ENCODE data around the gene MAGI1. TPM values are rescaled to one million over a fixed set of nuclear protein-coding genes. Genes with fewer than 3 reads are reported as not detected.

The MAGI1 gene
- total and polyA plus RNA-seq, 2 donors (not counting 1 experiment from before 2014, with no cell fraction given) = 0.10 to 0.22 TPM

GRCh38 chr3:65604863-65605526 is 433.7 kb downstream of the MAGI1 start:
- Histone ChIP-seq H3K27ac (ENCODE audit: low read length in 2 of 2) (no peak overlapping the region), H3K79me2 (ENCODE audit: control insufficient read depth, insufficient read depth, low read length) (no peaks in the 10 kb centered on the region), H3K36me3 (replicated peaks in 1 of 2; ENCODE audit: control extremely low read depth in 1 of 2, control insufficient read depth in 1 of 2, extremely low read depth in 1 of 2, insufficient read depth in 2 of 2, low read length in 1 of 2) (no peaks in the 10 kb centered on the region), H3K27me3 (replicated peaks in 1 of 4; ENCODE audit: control extremely low read depth in 1 of 4, control insufficient read depth in 3 of 4, insufficient read depth in 4 of 4, low read length in 3 of 4) (no peaks in the 10 kb centered on the region), H3K4me3 (ENCODE audit: control extremely low read depth in 1 of 5, extremely low read depth in 1 of 5, insufficient read depth in 1 of 5, low read depth in 2 of 5, low read length in 4 of 5) (no peak overlapping the region), H2AFZ (ENCODE audit: insufficient read depth, low read depth, low read length, poor library complexity, severe bottlenecking) (no peak overlapping the region), H3K9ac (ENCODE audit: low read length) (no peak overlapping the region), H4K20me1 (ENCODE audit: control insufficient read depth, insufficient read depth, low read length, poor library complexity, severe bottlenecking) (no peaks in the 10 kb centered on the region), H3K4me1 (ENCODE audit: control insufficient read depth in 2 of 2, insufficient read depth in 2 of 2, low read length in 2 of 2) (no peaks in the 10 kb centered on the region), H3K9me3 (ENCODE audit: control extremely low read depth in 1 of 3, control insufficient read depth in 2 of 3, insufficient read depth in 1 of 3, low read length in 2 of 3) (no peaks in the 10 kb centered on the region), H3K4me2 (replicated peaks; ENCODE audit: low read depth, low read length, poor library complexity, severe bottlenecking) (no peak overlapping the region)
- Mint-ChIP-seq H3K9me3 (ENCODE audit: insufficient read depth) (peaks cover 3% of the 10 kb centered on the region), H3K27me3 (no peaks in the 10 kb centered on the region), H3K4me1 (no peaks in the 10 kb centered on the region), H3K27ac (no peak overlapping the region), H3K4me3 (no peak overlapping the region)
- POLR2A ChIA-PET = no interaction called here
- ATAC-seq (ENCODE audit: low read depth) = no peak
- TF ChIP-seq CTCF (IDR thresholded peaks at IDR 0.05) (no peak), EZH2 (IDR thresholded peaks at IDR 0.05; ENCODE audit: borderline replicate concordance, insufficient read depth, low read depth, low read length, poor library complexity, severe bottlenecking) (no peak)
- intact Hi-C loops (cut with micrococcal nuclease) = no loop called here
- CTCF ChIA-PET = no interaction called here
- no peak for DNase-seq
- WGBS (ENCODE audit: insufficient coverage) = 90% methylated on average over 2 of the region's 3 CpGs

GRCh38 chr3:65603631-65604030 is 435.1 kb downstream of the MAGI1 start:
- intact Hi-C loops (cut with micrococcal nuclease) = no loop called here
- H3K27ac Mint-ChIP-seq = no peak overlapping the region
- no peaks in the 10 kb centered on the region for H3K9me3 Mint-ChIP-seq (ENCODE audit: insufficient read depth)
- Histone ChIP-seq H3K4me3 (ENCODE audit: control extremely low read depth in 1 of 5, extremely low read depth in 1 of 5, insufficient read depth in 1 of 5, low read depth in 2 of 5, low read length in 4 of 5) (no peak overlapping the region), H3K9ac (ENCODE audit: low read length) (no peak overlapping the region), H3K36me3 (replicated peaks in 1 of 2; ENCODE audit: control extremely low read depth in 1 of 2, control insufficient read depth in 1 of 2, extremely low read depth in 1 of 2, insufficient read depth in 2 of 2, low read length in 1 of 2) (no peaks in the 10 kb centered on the region), H3K4me2 (replicated peaks; ENCODE audit: low read depth, low read length, poor library complexity, severe bottlenecking) (no peak overlapping the region), H3K79me2 (ENCODE audit: control insufficient read depth, insufficient read depth, low read length) (no peaks in the 10 kb centered on the region), H3K27me3 (replicated peaks in 1 of 4; ENCODE audit: control extremely low read depth in 1 of 4, control insufficient read depth in 3 of 4, insufficient read depth in 4 of 4, low read length in 3 of 4) (no peaks in the 10 kb centered on the region), H3K9me3 (ENCODE audit: control extremely low read depth in 1 of 3, control insufficient read depth in 2 of 3, insufficient read depth in 1 of 3, low read length in 2 of 3) (no peaks in the 10 kb centered on the region), H2AFZ (ENCODE audit: insufficient read depth, low read depth, low read length, poor library complexity, severe bottlenecking) (no peak overlapping the region), H4K20me1 (ENCODE audit: control insufficient read depth, insufficient read depth, low read length, poor library complexity, severe bottlenecking) (no peaks in the 10 kb centered on the region), H3K27ac (ENCODE audit: low read length in 2 of 2) (no peak overlapping the region), H3K4me1 (ENCODE audit: control insufficient read depth in 2 of 2, insufficient read depth in 2 of 2, low read length in 2 of 2) (no peaks in the 10 kb centered on the region)
- DNase-seq = no peak
- POLR2A ChIA-PET = no interaction called here
- CTCF ChIA-PET = no interaction called here
- WGBS (ENCODE audit: insufficient coverage) = 73% methylated on average over 2 of the region's 4 CpGs
- ATAC-seq (ENCODE audit: low read depth) = no peak
- TF ChIP-seq EZH2 (IDR thresholded peaks at IDR 0.05; ENCODE audit: borderline replicate concordance, insufficient read depth, low read depth, low read length, poor library complexity, severe bottlenecking) = no peak
- TF ChIP-seq CTCF (IDR thresholded peaks at IDR 0.05) = no peak
- no peaks in the 10 kb centered on the region for H3K27me3 Mint-ChIP-seq
- no peak overlapping the region for H3K4me3 Mint-ChIP-seq
- H3K4me1 Mint-ChIP-seq = no peaks in the 10 kb centered on the region
